ENCODE results near the gene MRPL54. TPM values are rescaled to one million over a fixed set of nuclear protein-coding genes. Genes with fewer than 3 reads are reported as not detected.

MRPL54 gene
- total RNA-seq, 1 donor from 2014 or later = 41.7 TPM

DNA sequence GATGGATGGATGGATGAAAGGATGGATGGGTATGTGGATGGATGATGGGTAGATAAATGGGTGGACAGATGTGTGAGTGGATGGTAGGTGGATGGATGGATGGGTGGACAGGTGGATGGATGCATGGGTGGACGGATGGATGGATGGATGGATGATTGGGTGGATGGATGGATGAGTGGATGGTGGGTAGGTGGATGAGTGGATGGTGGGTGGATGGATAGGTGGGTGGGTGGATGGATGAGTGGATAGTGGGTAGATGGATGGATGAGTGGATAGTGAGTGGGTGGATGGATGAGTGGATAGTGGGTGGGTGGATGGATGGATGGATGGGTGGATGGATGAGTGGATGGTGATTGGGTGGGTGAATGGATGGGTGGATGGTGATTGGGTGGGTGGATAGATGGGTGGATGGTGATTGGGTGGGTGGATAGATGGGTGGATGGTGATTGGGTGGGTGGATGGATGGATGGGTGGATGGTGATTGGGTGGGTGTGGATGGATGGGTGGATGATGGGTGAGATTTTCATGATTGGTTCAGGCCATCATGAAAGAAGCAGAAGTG lies 14.1 kb downstream of the MRPL54 start:
- DNase-seq (ENCODE audit: low read depth, low spot score) = no peak
- no peak overlapping the region for H3K4me3 Mint-ChIP-seq
- H3K4me1 Mint-ChIP-seq = no peaks in the 10 kb centered on the region
- no peaks in the 10 kb centered on the region for H3K36me3 Mint-ChIP-seq (ENCODE audit: low read depth)
- TF ChIP-seq, protein P1, sequence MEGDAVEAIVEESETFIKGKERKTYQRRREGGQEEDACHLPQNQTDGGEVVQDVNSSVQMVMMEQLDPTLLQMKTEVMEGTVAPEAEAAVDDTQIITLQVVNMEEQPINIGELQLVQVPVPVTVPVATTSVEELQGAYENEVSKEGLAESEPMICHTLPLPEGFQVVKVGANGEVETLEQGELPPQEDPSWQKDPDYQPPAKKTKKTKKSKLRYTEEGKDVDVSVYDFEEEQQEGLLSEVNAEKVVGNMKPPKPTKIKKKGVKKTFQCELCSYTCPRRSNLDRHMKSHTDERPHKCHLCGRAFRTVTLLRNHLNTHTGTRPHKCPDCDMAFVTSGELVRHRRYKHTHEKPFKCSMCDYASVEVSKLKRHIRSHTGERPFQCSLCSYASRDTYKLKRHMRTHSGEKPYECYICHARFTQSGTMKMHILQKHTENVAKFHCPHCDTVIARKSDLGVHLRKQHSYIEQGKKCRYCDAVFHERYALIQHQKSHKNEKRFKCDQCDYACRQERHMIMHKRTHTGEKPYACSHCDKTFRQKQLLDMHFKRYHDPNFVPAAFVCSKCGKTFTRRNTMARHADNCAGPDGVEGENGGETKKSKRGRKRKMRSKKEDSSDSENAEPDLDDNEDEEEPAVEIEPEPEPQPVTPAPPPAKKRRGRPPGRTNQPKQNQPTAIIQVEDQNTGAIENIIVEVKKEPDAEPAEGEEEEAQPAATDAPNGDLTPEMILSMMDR (conservative IDR thresholded peaks at IDR 0.05) = no peak
- peaks cover 8% of the 10 kb centered on the region for H3K27me3 Mint-ChIP-seq (ENCODE audit: low read depth)
- H3K9me3 Mint-ChIP-seq = peaks cover 2% of the 10 kb centered on the region
- H3K27ac Mint-ChIP-seq (ENCODE audit: unreplicated experiment) = no peak overlapping the region

DNA sequence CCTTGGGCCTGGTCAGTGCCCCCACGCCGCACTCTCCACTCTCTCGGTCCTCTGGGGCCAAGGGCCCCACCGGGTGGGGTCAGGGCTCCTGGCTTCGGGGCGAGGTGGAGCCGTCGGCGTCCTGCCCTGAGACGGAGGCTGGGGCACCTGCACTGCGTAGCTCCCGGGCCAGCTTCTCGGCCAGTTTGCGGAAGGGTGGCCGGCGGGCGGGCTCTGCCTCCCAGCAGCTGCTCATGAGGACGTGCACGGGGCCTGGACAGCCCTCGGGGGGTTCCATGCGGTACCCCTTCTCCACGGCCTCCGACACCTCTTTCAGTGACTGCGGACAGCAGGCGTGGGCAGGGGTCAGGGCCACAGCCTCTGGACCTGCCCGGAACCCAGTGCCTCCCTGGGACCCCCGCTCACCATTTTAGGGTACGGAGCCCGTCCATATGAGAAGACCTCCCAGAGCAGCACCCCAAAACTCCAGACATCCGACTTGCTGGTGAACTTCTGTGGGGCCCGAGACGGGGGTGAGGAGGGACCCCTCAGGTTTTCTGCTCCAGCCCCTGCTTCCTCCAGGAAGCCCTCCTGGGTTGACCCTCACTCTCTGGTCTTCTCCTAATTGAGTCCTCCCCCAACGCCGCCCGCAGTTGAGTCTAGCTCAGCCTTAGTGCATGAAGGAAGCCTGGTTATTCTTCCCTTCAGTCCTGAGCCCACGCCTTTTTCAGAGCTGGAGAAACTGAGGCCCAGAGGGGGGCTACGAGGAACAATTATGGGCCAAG lies 15.8 kb downstream of the MRPL54 start:
- peaks cover 8% of the 10 kb centered on the region for H3K9me3 Mint-ChIP-seq
- no peak overlapping the region for H3K4me3 Mint-ChIP-seq
- no peaks in the 10 kb centered on the region for H3K36me3 Mint-ChIP-seq (ENCODE audit: low read depth)
- H3K27ac Mint-ChIP-seq (ENCODE audit: unreplicated experiment) = no peak overlapping the region
- H3K4me1 Mint-ChIP-seq = no peaks in the 10 kb centered on the region
- H3K27me3 Mint-ChIP-seq (ENCODE audit: low read depth) = peaks cover 20% of the 10 kb centered on the region
- TF ChIP-seq, protein P1 (conservative IDR thresholded peaks at IDR 0.05) = no peak
- DNase-seq (ENCODE audit: low read depth, low spot score) = no peak

DNA sequence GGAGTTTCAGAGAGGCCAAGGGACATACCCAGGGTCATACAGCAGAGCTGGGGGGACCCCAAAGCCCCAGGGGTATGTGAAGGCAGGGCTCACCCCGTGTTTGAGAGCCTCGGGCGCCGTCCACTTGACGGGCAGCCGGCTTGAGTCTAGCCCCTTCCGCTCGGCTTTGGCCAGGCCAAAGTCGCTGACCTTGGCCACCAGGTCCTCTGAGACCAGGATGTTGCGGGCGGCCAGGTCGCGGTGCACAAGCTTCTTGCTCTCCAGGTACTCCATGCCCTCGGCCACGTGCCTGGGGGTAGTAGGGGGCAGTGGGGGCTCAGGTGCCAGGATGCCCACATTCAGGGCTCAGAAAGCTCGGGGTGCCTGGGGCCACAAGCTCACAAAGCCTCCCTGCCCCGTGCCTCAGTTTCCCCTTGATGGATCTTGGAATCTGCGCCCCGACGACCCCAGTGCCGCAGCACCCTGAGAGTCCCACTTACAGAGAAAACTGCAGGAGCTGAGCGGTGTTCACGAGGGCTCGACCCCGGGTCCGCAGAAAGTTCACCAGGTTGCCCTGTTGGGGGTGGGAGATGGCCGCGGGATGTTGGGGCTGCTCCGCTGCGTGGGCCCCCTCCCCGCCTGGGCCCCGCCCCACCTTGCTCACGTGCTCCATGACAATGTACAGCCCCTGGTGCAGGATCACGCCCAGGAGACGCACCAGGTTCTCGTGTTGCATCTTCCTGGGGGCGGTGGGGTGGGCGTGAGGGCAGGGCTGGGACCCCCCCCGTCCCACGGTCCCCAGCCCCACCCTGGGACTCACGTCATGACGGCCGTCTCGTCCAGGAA lies 16.6 kb downstream of the MRPL54 start:
- TF ChIP-seq, protein P1 (conservative IDR thresholded peaks at IDR 0.05) = no peak
- Mint-ChIP-seq H3K27me3 (ENCODE audit: low read depth) (peaks cover 24% of the 10 kb centered on the region), H3K9me3 (peaks cover 8% of the 10 kb centered on the region), H3K27ac (ENCODE audit: unreplicated experiment) (no peak overlapping the region), H3K4me1 (no peaks in the 10 kb centered on the region), H3K4me3 (no peak overlapping the region), H3K36me3 (ENCODE audit: low read depth) (no peaks in the 10 kb centered on the region)
- DNase-seq (ENCODE audit: low read depth, low spot score) = no peak

DNA sequence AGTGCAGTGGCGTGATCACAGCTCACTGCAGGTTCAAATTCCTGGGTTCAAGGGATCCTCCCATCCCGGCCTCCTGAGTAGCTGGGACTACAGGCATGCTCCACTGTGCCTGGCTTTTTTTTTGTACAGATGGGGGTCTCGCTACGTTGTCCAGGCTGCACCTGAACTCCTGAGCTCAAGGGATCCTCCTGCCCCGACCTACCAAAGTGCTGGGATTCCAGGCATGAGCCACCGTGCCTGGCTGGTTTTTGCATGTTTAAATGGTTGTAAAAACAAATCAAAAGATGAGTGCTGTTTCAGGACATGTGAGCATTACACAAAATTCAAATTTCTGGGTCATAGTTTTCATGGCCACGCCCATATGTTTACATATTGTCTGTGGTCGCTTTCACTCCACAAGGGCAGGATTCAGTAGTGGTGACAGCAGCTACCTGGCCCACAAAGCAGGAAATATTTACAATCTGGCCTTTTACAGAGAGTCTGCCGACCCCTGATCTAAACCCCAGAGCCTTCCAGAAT lies 18.4 kb downstream of the MRPL54 start:
- Mint-ChIP-seq H3K9me3 (peaks cover 8% of the 10 kb centered on the region), H3K27me3 (ENCODE audit: low read depth) (peaks cover 41% of the 10 kb centered on the region), H3K36me3 (ENCODE audit: low read depth) (no peaks in the 10 kb centered on the region), H3K27ac (ENCODE audit: unreplicated experiment) (no peak overlapping the region), H3K4me3 (no peak overlapping the region), H3K4me1 (no peaks in the 10 kb centered on the region)
- TF ChIP-seq, protein P1 (conservative IDR thresholded peaks at IDR 0.05) = no peak
- no peak for DNase-seq (ENCODE audit: low read depth, low spot score)

GRCh38 chr19:3781603-3782002 lies 19.1 kb downstream of the MRPL54 start:
- Mint-ChIP-seq H3K9me3 (peaks cover 8% of the 10 kb centered on the region), H3K4me3 (no peak overlapping the region), H3K27ac (ENCODE audit: unreplicated experiment) (no peak overlapping the region), H3K27me3 (ENCODE audit: low read depth) (peaks cover 43% of the 10 kb centered on the region), H3K4me1 (no peaks in the 10 kb centered on the region), H3K36me3 (ENCODE audit: low read depth) (no peaks in the 10 kb centered on the region)
- DNase-seq (ENCODE audit: low read depth, low spot score) = no peak
- TF ChIP-seq, protein P1 (conservative IDR thresholded peaks at IDR 0.05) = no peak

Measured in neural crest cell (in vitro differentiated cells).